Stimulated activated CD4-positive, alpha-beta T cell treated with anti-CD3 and anti-CD28 coated beads, Interleukin-12 subunit alpha, Interleukin-12 subunit beta, amount 100 ng/mL, for 48 hours (primary cell): ENCODE data around the gene NDUFV2.
"Not testable (repeated sequence)": the region's sequence is repeated elsewhere in the genome, so short reads cannot be mapped to it uniquely, and the experiment has no call there.

ENCODE experiments used
- DNase-seq, 3 donors: peaks; one replicate each; pipeline ENCODE4 v3.0.0-alpha.2; 2020; ENCODE audit warnings: low read depth in 2 of 3, low spot score in 1 of 3

NDUFV2 gene

GRCh38 chr18:9102508-9103375 is at the start of gene NDUFV2:
NDUFV2 (plus strand) TSS chr18:9102699; CDS start chr18:9102744, 45 bp downstream.
- DNase-seq: peak; percentile 95 to 98 (median 97)

- DNase-seq: no peak
Measured at GRCh38 chr18:9053814-9054213, 48.7 kb upstream of the NDUFV2 start.

GRCh38 chr18:9055185-9055584 is 47.3 kb upstream of the NDUFV2 start:
- DNase-seq: no peak

- DNase-seq: no peak
Measured at GRCh38 chr18:9055626-9056025, 46.9 kb upstream of the NDUFV2 start.

- DNase-seq: no peak
Measured at GRCh38 chr18:9057646-9058045, 44.9 kb upstream of the NDUFV2 start.

DNA sequence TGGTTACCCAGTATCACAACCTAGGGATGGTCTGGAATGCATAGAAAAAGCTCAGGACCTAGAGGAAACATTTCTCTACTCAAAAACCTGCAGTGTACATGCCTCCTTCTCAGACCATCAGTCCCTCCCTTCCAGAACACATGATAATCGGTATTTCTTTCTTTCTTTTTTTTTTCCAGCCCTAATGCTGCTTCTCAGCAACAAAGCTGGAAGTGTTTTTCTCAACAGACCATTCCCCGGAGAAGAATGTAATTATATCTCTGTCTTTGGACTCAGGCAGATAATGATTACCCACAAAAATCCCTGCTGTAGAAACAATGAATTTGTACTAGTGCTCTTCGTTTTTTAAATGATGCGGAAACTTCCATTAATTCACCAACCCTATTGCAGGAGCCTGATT is 44.1 kb upstream of the NDUFV2 start:
- DNase-seq: no peak

- DNase-seq: no peak
Measured at GRCh38 chr18:9062418-9062751, 40.1 kb upstream of the NDUFV2 start.

DNA sequence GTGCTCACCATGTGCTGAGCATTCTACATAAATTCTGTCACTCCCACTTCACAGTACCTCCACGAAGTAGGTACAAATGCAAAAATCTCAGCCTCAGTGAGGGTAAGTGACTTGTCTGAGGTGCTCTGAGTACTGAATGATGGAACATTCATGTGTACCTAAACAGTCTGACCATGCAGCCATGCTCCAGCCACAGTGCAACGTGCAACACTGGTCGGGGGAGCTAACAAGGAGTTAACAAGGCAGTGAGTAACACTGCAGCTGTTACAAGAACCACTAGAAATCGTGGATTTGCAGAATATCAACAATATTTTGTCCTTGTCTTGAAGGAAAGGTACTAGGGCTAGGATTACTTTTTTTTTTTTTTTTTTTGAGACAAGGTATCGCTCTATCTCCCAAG is 36.6 kb upstream of the NDUFV2 start:
- DNase-seq: no peak

DNA sequence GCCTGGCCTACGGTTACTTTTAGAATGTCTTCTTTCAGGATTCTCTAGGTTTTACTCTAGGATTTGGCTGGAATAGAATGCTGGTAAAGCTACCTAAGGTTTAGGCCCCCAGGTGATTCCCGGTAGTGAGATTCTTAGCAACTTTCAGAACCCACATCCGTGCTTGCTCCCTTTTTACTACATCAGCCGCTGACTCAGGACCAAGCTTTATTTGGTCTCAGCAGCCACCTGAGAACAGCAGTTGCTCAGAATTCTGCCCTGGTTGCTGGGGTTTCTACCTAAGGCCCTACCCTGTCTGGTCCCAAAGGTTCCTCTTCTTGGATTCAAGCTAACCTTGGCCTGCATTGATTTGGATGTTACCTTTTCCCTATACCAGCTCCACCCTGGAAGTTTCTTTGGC is 36.1 kb upstream of the NDUFV2 start:
- no peak for DNase-seq

GRCh38 chr18:9066817-9067306 is 35.6 kb upstream of the NDUFV2 start:
- DNase-seq: no peak

DNA sequence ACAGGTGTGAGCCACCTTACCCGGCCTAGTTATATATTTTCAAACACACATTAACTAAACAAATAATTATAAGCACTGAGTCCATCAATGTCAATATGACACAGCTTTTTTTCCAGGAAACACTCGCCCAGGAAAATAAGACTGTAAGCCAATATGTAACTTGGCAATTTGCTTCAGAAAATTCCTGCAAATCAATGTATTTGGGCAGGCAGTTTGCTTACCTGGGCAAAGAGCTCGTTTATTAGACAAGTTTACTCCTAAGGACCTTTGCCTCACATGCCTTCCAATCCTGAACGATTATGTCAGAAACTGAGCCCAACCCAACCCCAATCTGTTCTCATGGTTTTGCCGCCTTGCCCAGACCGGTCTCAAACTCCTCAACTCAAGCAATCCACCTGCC is 34.7 kb upstream of the NDUFV2 start:
- no peak for DNase-seq

- DNase-seq: no peak
Measured at GRCh38 chr18:9068346-9068745, 34.2 kb upstream of the NDUFV2 start.

DNA sequence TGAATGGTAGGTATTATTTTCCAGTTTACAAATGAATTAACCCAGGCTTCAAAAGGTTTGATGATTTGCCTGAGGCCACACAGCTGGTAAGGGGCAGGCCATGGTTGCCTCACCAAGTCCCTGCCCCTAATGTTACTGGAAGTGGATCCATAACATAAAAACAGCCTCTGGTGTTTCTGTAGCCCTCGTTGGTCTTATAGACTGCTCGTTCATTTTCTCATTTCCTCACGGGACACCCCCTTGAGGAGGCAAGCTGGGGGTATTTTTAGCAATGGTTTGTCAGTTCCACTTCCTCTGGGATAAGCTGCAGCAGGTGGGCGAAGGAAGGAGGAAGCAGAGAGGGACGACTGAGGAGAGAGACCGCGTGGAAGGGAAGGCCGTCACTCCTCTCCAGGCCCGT is 32.9 kb upstream of the NDUFV2 start:
- DNase-seq: no peak

DNA sequence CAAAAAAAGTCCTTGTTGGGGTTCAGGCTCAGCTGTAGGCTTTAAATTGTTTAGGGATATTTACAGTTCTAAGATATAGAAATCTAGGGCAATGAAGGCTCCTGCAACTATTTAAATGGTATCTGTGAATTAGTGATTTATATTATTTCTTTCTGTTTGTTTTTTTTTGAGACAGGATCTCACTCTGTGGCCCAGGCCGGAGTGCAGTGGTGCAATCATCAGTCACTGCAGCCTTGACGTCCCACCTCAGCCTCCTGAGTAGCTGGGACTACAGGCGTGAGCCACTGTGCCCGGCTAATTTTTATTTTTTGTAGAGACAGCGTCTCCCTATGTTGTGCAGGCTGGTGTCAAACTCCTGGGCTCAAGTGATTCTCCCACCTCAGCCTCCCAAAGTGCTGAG is 32.3 kb upstream of the NDUFV2 start:
- DNase-seq: no peak

GRCh38 chr18:9079818-9080528 is 22.5 kb upstream of the NDUFV2 start:
- DNase-seq: no peak

- DNase-seq: peak in 2 of 3 donors; percentile 43 to 60
Measured at GRCh38 chr18:9081940-9082339, 20.6 kb upstream of the NDUFV2 start.

GRCh38 chr18:9082711-9083510 is 19.6 kb upstream of the NDUFV2 start:
- DNase-seq: peak in 2 of 3 donors; percentile 53 to 67

DNA sequence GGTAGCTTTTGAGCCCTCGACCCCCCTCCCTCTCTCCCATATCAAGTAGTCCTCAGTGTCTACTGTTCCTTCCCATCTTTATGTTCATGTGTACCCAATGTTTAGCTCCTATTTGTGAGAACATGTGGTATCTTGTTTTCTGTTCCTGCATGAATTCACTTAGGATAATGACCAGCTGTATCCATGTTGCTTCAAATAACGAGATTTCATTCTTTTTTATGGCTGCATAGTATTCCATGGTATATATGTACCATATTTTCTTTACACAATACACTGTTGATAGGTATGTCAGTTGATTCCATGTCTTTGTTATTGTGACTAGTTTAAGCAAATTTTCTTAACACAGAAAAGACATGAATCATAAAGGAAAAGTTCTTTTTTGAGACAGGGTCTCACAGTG is 16.5 kb upstream of the NDUFV2 start:
- no peak for DNase-seq

- no peak for DNase-seq
Measured at GRCh38 chr18:9086624-9087023, 15.9 kb upstream of the NDUFV2 start.

- no peak for DNase-seq
Measured at GRCh38 chr18:9087144-9087543, 15.4 kb upstream of the NDUFV2 start.

- no peak for DNase-seq
Measured at GRCh38 chr18:9088252-9088651, 14.2 kb upstream of the NDUFV2 start.

- not testable (repeated sequence) for DNase-seq
Measured at GRCh38 chr18:9088727-9089126, 13.8 kb upstream of the NDUFV2 start.
